GM23338 (cell line): ENCODE results near the gene F12. TPM values are rescaled to one million over a fixed set of nuclear protein-coding genes. Genes with fewer than 3 reads are reported as not detected.

Experiments used
- ATAC-seq: fragments of 200-7000 bp; cut with Tn5 transposase; 3 replicates; pipeline ENCODE4 v1.9.1; 2020
- DNase-seq: peaks from one replicate; pipeline ENCODE4 v3.0.0-alpha.2; 2015; ENCODE audit warnings: low spot score
- H2AFZ ChIP-seq: fragments of 200-600 bp; sonication (generic); 2 replicates; pipeline ENCODE4 v1.8.0; 2016; ENCODE audit warnings: antibody characterized with exemption, mild to moderate bottlenecking, moderate library complexity
- H3F3A ChIP-seq: fragments of 200-600 bp; sonication (generic); replicated peaks from 2 replicates; pipeline ENCODE4 v1.8.0; 2017; ENCODE audit warnings: antibody characterized with exemption, mixed run types, low read depth
- H3K27ac ChIP-seq: fragments of 200-600 bp; sonication (generic); 2 replicates; pipeline ENCODE4 v1.6.1; 2016; ENCODE audit warnings: low read depth
- H3K27me3 ChIP-seq: fragments of 200-600 bp; sonication (generic); 2 replicates; pipeline ENCODE4 v1.8.0; 2016; ENCODE audit warnings: mild to moderate bottlenecking, mixed run types, moderate library complexity; ENCODE audit not compliant: insufficient read depth
- H3K36me3 ChIP-seq: fragments of 200-600 bp; sonication (generic); 2 replicates; pipeline ENCODE4 v1.8.0; 2016; ENCODE audit warnings: mild to moderate bottlenecking; ENCODE audit not compliant: insufficient read depth
- H3K4me1 ChIP-seq: fragments of 200-600 bp; sonication (generic); 2 replicates; pipeline ENCODE4 v1.8.0; 2016; ENCODE audit warnings: mild to moderate bottlenecking, moderate library complexity; ENCODE audit not compliant: insufficient read depth
- H3K4me2 ChIP-seq: fragments of 200-600 bp; sonication (generic); 2 replicates; pipeline ENCODE4 v1.7.1; 2017; ENCODE audit warnings: mixed run types
- H3K4me3 ChIP-seq: fragments of 200-600 bp; sonication (generic); 2 replicates; pipeline ENCODE4 v1.6.1; 2016; ENCODE audit warnings: mixed run types
- H3K79me2 ChIP-seq: fragments of 200-600 bp; sonication (generic); replicated peaks from 2 replicates; pipeline ENCODE4 v1.8.0; 2017; ENCODE audit warnings: mild to moderate bottlenecking; ENCODE audit not compliant: insufficient read depth
- H3K9me2 ChIP-seq: fragments of 200-600 bp; sonication (generic); 2 replicates; pipeline ENCODE4 v1.8.0; 2017; ENCODE audit not compliant: insufficient read depth
- H4K20me1 ChIP-seq: fragments of 200-600 bp; sonication (generic); replicated peaks from 2 replicates; pipeline ENCODE4 v1.8.0; 2017; ENCODE audit warnings: mild to moderate bottlenecking; ENCODE audit not compliant: insufficient read depth
- H3K27ac Mint-ChIP-seq: 2 replicates; pipeline ENCODE4 v1.8.0; 2020; ENCODE audit warnings: inconsistent platforms, mild to moderate bottlenecking, moderate library complexity, mixed read lengths
- H3K27me3 Mint-ChIP-seq: 3 replicates; pipeline ENCODE4 v1.8.0; 2022; ENCODE audit warnings: low read depth, mild to moderate bottlenecking, moderate library complexity, mixed read lengths, inconsistent platforms; ENCODE audit not compliant: insufficient read depth, poor library complexity
- H3K36me3 Mint-ChIP-seq: 3 replicates; pipeline ENCODE4 v1.8.0; 2021; ENCODE audit warnings: low read depth, mild to moderate bottlenecking, inconsistent platforms, moderate library complexity, mixed read lengths
- H3K4me1 Mint-ChIP-seq: 3 replicates; pipeline ENCODE4 v1.8.0; 2020; ENCODE audit warnings: mild to moderate bottlenecking, inconsistent platforms, mixed read lengths
- H3K4me3 Mint-ChIP-seq: 3 replicates; pipeline ENCODE4 v1.8.0; 2021; ENCODE audit warnings: moderate library complexity, mild to moderate bottlenecking, inconsistent platforms, mixed read lengths
- H3K9me3 Mint-ChIP-seq: 3 replicates; pipeline ENCODE4 v1.8.0; 2020; ENCODE audit warnings: moderate library complexity, mild to moderate bottlenecking, inconsistent platforms, mixed read lengths
- CREB1 ChIP-seq: fragments of 250-450 bp; sonication (Bioruptor Pico); IDR thresholded peaks from 2 replicates; pipeline ENCODE4 v1.5.0; 2020; ENCODE audit warnings: low read depth, mild to moderate bottlenecking, moderate library complexity
- NANOG ChIP-seq: IDR thresholded peaks from 2 replicates; pipeline ENCODE4 v1.6.1; 2016; ENCODE audit warnings: antibody characterized with exemption, borderline replicate concordance
- ZNF114 ChIP-seq: fragments of 250-450 bp; sonication (Bioruptor Pico); IDR thresholded peaks from 2 replicates; pipeline ENCODE4 v1.5.0; 2020; ENCODE audit warnings: mild to moderate bottlenecking, moderate library complexity
- ZNF331 ChIP-seq: fragments of 250-450 bp; sonication (Bioruptor Pico); IDR thresholded peaks from 2 replicates; pipeline ENCODE4 v1.5.0; 2020; ENCODE audit warnings: low read depth, mild to moderate bottlenecking, moderate library complexity
- polyA plus RNA-seq: library from polyadenylated mRNA; unstranded; fragments of >200 nt; fragmentation: Nextera tagmentation; extraction: Ambion mirVana; gene quantifications from 2 replicates; pipeline ENCODE4 v1.2.1, GENCODE V29; 2016
- total RNA-seq: library from RNA; depleted of rRNA; stranded (reverse); fragments of >200 nt; shearing (Covaris generic); gene quantifications from 2 replicates; pipeline ENCODE4 v1.2.3, GENCODE V29; 2014
- TF ChIP-seq, protein P1 (sequence below), 2 experiments: fragments of 200-600 bp in 1 of 2; sonication (generic) in 1 of 2; conservative IDR thresholded peaks; 2 replicates each; pipeline versions ENCODE4 v1.5.1 to v1.6.1; 2016 to 2017; ENCODE audit warnings: antibody characterized with exemption in 2 of 2, low read depth in 2 of 2, mild to moderate bottlenecking in 2 of 2, moderate library complexity in 1 of 2
- TF ChIP-seq, protein P2 (sequence below): IDR thresholded peaks from one replicate; pipeline ENCODE4 v1.6.1; 2018; ENCODE audit warnings: antibody characterized with exemption; ENCODE audit not compliant: unreplicated experiment
- TF ChIP-seq, protein P3 (sequence below): IDR thresholded peaks from 2 replicates; pipeline ENCODE4 v1.6.1; 2016; ENCODE audit warnings: antibody characterized with exemption

Gene F12
- total and polyA plus RNA-seq, 2 experiments from 2014 or later: 2.9 to 8.0 TPM

DNA sequence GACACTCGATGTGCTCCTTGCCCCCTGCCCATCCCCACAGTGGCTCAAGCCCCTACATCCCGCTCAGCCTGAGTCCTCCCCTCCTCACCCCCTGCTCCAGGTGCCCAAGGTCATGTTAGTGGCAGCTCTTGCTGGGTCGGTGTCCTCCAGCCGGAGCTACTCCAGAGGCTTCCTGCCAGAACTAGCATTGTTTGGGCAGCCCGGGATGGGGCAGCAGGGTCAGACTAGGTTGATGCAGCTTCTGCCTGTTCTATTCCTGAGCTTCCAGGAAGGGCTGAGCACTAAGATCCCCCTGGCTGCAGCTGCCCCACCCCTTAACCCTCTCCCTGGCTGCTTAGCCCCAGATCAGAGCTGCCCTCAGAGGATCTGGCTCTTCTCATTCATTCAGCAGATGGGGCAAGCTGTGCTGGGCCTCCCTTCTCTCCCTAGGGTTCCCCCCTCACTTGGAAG is 51.0 kb downstream of the F12 start (continued):
- TF ChIP-seq, protein P1, sequence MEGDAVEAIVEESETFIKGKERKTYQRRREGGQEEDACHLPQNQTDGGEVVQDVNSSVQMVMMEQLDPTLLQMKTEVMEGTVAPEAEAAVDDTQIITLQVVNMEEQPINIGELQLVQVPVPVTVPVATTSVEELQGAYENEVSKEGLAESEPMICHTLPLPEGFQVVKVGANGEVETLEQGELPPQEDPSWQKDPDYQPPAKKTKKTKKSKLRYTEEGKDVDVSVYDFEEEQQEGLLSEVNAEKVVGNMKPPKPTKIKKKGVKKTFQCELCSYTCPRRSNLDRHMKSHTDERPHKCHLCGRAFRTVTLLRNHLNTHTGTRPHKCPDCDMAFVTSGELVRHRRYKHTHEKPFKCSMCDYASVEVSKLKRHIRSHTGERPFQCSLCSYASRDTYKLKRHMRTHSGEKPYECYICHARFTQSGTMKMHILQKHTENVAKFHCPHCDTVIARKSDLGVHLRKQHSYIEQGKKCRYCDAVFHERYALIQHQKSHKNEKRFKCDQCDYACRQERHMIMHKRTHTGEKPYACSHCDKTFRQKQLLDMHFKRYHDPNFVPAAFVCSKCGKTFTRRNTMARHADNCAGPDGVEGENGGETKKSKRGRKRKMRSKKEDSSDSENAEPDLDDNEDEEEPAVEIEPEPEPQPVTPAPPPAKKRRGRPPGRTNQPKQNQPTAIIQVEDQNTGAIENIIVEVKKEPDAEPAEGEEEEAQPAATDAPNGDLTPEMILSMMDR (conservative IDR thresholded peaks at IDR 0.05; ENCODE audit: low read depth in 2 of 2): no peak
- TF ChIP-seq CREB1 (CRISPR knock-in tag): no peak
- TF ChIP-seq ZNF331 (CRISPR knock-in tag): no peak
- TF ChIP-seq, protein P2, sequence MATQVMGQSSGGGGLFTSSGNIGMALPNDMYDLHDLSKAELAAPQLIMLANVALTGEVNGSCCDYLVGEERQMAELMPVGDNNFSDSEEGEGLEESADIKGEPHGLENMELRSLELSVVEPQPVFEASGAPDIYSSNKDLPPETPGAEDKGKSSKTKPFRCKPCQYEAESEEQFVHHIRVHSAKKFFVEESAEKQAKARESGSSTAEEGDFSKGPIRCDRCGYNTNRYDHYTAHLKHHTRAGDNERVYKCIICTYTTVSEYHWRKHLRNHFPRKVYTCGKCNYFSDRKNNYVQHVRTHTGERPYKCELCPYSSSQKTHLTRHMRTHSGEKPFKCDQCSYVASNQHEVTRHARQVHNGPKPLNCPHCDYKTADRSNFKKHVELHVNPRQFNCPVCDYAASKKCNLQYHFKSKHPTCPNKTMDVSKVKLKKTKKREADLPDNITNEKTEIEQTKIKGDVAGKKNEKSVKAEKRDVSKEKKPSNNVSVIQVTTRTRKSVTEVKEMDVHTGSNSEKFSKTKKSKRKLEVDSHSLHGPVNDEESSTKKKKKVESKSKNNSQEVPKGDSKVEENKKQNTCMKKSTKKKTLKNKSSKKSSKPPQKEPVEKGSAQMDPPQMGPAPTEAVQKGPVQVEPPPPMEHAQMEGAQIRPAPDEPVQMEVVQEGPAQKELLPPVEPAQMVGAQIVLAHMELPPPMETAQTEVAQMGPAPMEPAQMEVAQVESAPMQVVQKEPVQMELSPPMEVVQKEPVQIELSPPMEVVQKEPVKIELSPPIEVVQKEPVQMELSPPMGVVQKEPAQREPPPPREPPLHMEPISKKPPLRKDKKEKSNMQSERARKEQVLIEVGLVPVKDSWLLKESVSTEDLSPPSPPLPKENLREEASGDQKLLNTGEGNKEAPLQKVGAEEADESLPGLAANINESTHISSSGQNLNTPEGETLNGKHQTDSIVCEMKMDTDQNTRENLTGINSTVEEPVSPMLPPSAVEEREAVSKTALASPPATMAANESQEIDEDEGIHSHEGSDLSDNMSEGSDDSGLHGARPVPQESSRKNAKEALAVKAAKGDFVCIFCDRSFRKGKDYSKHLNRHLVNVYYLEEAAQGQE: no peak
- TF ChIP-seq, protein P3, sequence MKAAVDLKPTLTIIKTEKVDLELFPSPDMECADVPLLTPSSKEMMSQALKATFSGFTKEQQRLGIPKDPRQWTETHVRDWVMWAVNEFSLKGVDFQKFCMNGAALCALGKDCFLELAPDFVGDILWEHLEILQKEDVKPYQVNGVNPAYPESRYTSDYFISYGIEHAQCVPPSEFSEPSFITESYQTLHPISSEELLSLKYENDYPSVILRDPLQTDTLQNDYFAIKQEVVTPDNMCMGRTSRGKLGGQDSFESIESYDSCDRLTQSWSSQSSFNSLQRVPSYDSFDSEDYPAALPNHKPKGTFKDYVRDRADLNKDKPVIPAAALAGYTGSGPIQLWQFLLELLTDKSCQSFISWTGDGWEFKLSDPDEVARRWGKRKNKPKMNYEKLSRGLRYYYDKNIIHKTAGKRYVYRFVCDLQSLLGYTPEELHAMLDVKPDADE: no peak
- TF ChIP-seq NANOG: no peak
- TF ChIP-seq ZNF114: no peak

DNA sequence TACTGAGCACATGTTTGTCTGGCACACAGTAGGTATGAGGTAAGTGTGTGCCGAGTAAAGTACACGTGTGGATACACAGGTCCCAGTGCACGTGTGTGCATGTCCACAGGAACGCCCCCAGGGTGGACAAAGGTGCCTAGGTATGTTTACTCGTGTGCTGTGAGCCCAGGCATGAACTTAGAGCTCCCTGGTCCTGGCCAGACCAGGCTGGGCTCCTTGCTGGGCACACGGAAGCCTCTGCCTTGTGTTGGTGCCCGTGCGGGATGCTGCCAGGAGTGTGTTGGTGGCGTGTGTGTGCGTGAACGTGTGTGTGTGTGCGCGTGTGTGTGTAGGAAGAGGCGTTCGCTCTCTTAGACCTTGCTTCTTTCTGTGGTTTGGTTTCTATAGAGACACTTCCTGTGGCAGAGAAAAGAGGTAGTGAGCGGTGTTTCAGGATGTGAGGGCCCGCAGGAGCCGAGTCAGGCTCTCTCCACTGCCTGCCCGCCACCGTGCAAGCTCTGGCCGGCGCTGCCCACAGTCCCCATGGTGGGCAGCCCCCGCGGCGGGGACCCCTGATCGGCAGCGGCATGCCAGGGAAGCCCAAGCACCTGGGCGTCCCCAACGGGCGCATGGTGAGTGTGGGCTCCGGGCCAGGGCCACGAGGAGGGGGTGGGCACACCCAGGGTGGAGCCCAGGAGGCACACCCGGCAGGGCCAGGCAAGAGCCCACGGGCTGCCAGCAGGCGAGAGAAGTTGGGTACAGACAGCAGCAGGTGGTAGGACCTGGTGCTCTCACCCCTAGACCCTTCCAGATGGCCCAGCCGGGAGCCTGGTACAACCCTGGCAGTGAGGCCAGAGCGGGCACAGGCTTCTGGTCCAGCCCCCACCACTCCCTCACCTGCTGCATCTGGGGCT is 51.7 kb downstream of the F12 start, which contains the start of gene RGS14:
Gene RGS14, plus strand, starts transcription at position 466 of the 893 bp plus-strand sequence. Its CDS starts 101 bp downstream, at position 567.
- H3K27me3 Mint-ChIP-seq: peaks cover 22% of the 10 kb centered on the region
- peaks cover 4% of the 10 kb centered on the region; the same call in 1 of the 2 replicates for H3K9me2 ChIP-seq
- no peak within 1 kb of the TSS for H2AFZ ChIP-seq
- peaks cover 16% of the 10 kb centered on the region; the same call in 2 of the 3 replicates for H3K4me1 Mint-ChIP-seq
- H3K36me3 Mint-ChIP-seq: no peaks in the 10 kb centered on the region
- no peak within 1 kb of the TSS for H3K4me3 ChIP-seq
- no peak within 1 kb of the TSS; the same call in 1 of the 2 replicates for H3K27ac Mint-ChIP-seq
- peaks cover 5% of the 10 kb centered on the region for H3K27me3 ChIP-seq
- ATAC-seq (no peak), DNase-seq (no peak)
- no peak within 1 kb of the TSS for H3K4me3 Mint-ChIP-seq
- H3K4me1 ChIP-seq: peaks cover 9% of the 10 kb centered on the region
- no peaks in the 10 kb centered on the region for H3K79me2 ChIP-seq
- TF ChIP-seq, protein P1 (conservative IDR thresholded peaks at IDR 0.05; ENCODE audit: low read depth in 2 of 2): no peak
- 0 out of 2 replicates have a peak, but pooled peaks cover 6% of the 10 kb centered on the region for H3F3A ChIP-seq
- H3K9me3 Mint-ChIP-seq: no peaks in the 10 kb centered on the region; the same call in 2 of the 3 replicates
- H3K27ac ChIP-seq: no peak within 1 kb of the TSS
- H3K36me3 ChIP-seq: no peaks in the 10 kb centered on the region
- H4K20me1 ChIP-seq: no peaks in the 10 kb centered on the region
- H3K4me2 ChIP-seq: no peak within 1 kb of the TSS
